Measurements from ENCODE around the gene DHRS3. TPM values are rescaled to one million over a fixed set of nuclear protein-coding genes. Genes with fewer than 3 reads are reported as not detected.

Gene DHRS3
- total and polyA plus RNA-seq, 2 of the 13 experiments (the other 11 are each of a cell fraction or from before 2014, with no cell fraction given) = 48.5 to 90.5 TPM

DNA sequence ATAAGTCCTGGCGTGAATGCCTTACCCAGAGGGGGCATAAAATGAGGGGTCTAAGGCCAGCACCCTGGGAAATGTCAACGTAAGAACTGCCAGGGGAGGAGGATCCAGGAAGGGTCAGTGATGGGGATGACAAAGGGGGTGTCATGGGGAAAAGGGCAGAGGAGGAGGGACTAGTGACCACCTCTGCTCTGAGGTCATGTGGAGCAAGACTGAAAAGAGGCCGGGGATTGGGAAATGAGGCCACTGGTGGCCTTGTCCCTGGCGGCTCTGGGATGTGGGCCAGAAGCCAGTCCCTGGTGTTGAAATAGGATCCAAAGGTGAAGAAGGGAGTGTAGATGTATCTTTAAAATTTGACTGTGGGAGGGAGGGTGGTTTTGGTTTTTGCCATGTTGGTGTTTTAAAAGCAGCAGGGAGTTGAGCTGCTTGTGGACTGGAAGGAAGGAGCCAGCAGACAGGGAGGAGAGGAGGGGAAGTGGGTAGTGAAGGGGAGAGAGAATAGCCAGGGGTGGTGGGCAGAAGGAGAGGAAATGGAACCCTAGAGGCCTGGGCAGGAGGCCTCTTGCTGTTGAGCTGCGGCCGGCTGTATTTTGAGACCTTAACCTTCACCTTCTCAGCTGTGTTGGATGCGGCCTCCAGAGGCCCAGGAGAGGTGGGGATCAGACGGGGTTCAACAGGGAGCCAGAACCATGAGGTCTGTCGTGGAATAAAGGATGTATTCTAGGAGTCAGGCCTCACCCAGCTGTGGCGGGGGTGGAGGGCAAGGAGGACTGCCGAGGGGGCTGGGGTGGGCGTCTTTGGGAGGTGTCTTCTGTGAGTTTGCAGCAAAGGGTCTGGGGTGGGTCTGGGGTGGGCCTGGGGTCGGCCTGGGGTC is 92.5 kb downstream of the DHRS3 start (continued):
- TF ChIP-seq ZNF609 (CRISPR knock-in tag; IDR thresholded peaks at IDR 0.05; ENCODE audit: borderline replicate concordance) = peak; percentile 88
- no peak for TF ChIP-seq NFATC3 (CRISPR knock-in tag; IDR thresholded peaks at IDR 0.05)
- no peak for TF ChIP-seq RBAK (CRISPR knock-in tag; IDR thresholded peaks at IDR 0.05)
- TF ChIP-seq PTBP1 (IDR thresholded peaks at IDR 0.05; ENCODE audit: low read depth, low read length, poor library complexity, severe bottlenecking) = no peak
- TF ChIP-seq CREB1 (IDR thresholded peaks at IDR 0.05) = no peak
- peak; percentile 85 for TF ChIP-seq CREB1 (CRISPR knock-in tag; IDR thresholded peaks at IDR 0.05)
- TF ChIP-seq TRIM24 (CRISPR knock-in tag; IDR thresholded peaks at IDR 0.05) = 0 out of 2 replicates have a peak, but pooled peaks have one; percentile 46
- no peak for TF ChIP-seq FOSL1 (CRISPR knock-in tag; IDR thresholded peaks at IDR 0.05; ENCODE audit: borderline replicate concordance)
- TF ChIP-seq BRD4 (CRISPR knock-in tag; IDR thresholded peaks at IDR 0.05) = peak; percentile 37; the same call in 1 of the 2 replicates
- TF ChIP-seq NCOA5 (CRISPR knock-in tag; IDR thresholded peaks at IDR 0.05) = no peak
- TF ChIP-seq, protein P1, sequence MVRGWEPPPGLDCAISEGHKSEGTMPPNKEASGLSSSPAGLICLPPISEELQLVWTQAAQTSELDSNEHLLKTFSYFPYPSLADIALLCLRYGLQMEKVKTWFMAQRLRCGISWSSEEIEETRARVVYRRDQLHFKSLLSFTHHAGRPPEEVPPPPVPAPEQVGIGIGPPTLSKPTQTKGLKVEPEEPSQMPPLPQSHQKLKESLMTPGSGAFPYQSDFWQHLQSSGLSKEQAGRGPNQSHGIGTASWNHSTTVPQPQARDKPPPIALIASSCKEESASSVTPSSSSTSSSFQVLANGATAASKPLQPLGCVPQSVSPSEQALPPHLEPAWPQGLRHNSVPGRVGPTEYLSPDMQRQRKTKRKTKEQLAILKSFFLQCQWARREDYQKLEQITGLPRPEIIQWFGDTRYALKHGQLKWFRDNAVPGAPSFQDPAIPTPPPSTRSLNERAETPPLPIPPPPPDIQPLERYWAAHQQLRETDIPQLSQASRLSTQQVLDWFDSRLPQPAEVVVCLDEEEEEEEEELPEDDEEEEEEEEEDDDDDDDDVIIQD (CRISPR knock-in tag; IDR thresholded peaks at IDR 0.05; ENCODE audit: low read depth) = peak; percentile 68
- TF ChIP-seq HHEX (CRISPR knock-in tag; IDR thresholded peaks at IDR 0.05) = no peak
- no peak for TF ChIP-seq NAIF1 (CRISPR knock-in tag; IDR thresholded peaks at IDR 0.05; ENCODE audit: borderline replicate concordance)
- no peak for TF ChIP-seq FIP1L1 (IDR thresholded peaks at IDR 0.05; ENCODE audit: borderline replicate concordance, insufficient read depth, low read depth, low read length)
- TF ChIP-seq PAWR (CRISPR knock-in tag; IDR thresholded peaks at IDR 0.05; ENCODE audit: borderline replicate concordance) = no peak
- no peak for TF ChIP-seq GLMP (CRISPR knock-in tag; IDR thresholded peaks at IDR 0.05; ENCODE audit: borderline replicate concordance)
- no peak for TF ChIP-seq ZNF101 (CRISPR knock-in tag; IDR thresholded peaks at IDR 0.05; ENCODE audit: borderline replicate concordance, low read depth)
- no peak for TF ChIP-seq ZNF749 (CRISPR knock-in tag; IDR thresholded peaks at IDR 0.05; ENCODE audit: borderline replicate concordance)
- TF ChIP-seq ZNF513 (CRISPR knock-in tag; conservative IDR thresholded peaks at IDR 0.05) = no peak
- no peak for TF ChIP-seq ZZZ3 (CRISPR knock-in tag; IDR thresholded peaks at IDR 0.05; ENCODE audit: borderline replicate concordance)
